Nephron progenitor cell (in vitro differentiated cells): ENCODE results near the gene EVA1B.

Source experiments
- DNase-seq: peaks from one replicate; pipeline ENCODE4 v3.0.0; 2021
- H3K27ac Mint-ChIP-seq: 2 replicates; pipeline ENCODE4 v1.8.0; 2021; ENCODE audit warnings: mild to moderate bottlenecking, moderate library complexity, mixed read lengths
- H3K27me3 Mint-ChIP-seq: 2 replicates; pipeline ENCODE4 v1.8.0; 2021; ENCODE audit warnings: mild to moderate bottlenecking, low read depth, mixed read lengths; ENCODE audit not compliant: poor library complexity
- H3K36me3 Mint-ChIP-seq: 2 replicates; pipeline ENCODE4 v1.8.0; 2021; ENCODE audit warnings: low read depth, mixed read lengths
- H3K4me1 Mint-ChIP-seq: 2 replicates; pipeline ENCODE4 v1.8.0; 2021; ENCODE audit warnings: mixed read lengths
- H3K4me3 Mint-ChIP-seq: 2 replicates; pipeline ENCODE4 v1.8.0; 2021; ENCODE audit warnings: mild to moderate bottlenecking, moderate library complexity, mixed read lengths
- H3K9me3 Mint-ChIP-seq: 2 replicates; pipeline ENCODE4 v1.8.0; 2021; ENCODE audit warnings: mild to moderate bottlenecking, moderate library complexity, mixed read lengths
- TF ChIP-seq, protein P1 (sequence below): fragments of 200-600 bp; sonication (generic); IDR thresholded peaks from 2 replicates; pipeline ENCODE4 v1.5.0; 2021; ENCODE audit warnings: antibody characterized with exemption

The EVA1B gene

DNA sequence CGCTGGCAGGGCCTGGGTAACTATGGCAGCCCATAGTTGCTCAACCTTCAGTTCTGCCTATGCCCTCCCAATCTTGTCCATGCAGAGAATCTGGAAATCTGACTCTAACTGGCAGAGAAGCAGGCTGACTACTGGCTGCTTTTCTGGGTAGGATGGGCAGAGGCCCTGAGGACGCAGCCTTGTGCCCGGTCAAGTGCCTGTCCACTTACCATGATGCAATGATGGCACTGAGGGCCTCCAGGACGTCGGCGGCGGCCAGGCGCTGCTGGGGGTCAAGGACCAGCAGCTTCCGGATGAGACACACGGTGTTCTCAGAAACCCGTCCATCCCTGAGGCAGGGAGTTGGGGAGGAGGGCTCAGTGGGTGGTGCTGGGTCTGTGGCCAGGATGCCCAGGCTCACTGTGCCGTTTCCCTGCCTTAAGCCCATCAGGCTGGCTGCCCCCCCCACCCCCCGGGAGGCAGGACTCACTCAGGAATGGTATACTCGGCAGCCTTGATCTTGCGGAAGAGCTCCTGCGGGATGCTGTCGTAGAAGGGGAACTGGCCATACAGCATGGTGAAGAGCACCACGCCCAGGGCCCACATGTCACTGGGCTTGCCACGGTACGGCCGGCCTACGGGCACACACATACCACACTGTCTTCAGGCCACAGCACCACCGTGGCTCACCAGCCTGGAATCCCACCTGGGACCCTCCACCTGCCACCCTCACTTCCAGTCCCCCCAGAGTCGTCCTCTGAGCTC, 20.4 kb upstream of the EVA1B start:
- Mint-ChIP-seq H3K27me3 (peaks cover 6% of the 10 kb centered on the region), H3K4me1 (peaks cover 11% of the 10 kb centered on the region), H3K36me3 (peaks cover 28% of the 10 kb centered on the region), H3K27ac (no peak overlapping the region), H3K9me3 (no peaks in the 10 kb centered on the region), H3K4me3 (no peak overlapping the region)
- TF ChIP-seq, protein P1, sequence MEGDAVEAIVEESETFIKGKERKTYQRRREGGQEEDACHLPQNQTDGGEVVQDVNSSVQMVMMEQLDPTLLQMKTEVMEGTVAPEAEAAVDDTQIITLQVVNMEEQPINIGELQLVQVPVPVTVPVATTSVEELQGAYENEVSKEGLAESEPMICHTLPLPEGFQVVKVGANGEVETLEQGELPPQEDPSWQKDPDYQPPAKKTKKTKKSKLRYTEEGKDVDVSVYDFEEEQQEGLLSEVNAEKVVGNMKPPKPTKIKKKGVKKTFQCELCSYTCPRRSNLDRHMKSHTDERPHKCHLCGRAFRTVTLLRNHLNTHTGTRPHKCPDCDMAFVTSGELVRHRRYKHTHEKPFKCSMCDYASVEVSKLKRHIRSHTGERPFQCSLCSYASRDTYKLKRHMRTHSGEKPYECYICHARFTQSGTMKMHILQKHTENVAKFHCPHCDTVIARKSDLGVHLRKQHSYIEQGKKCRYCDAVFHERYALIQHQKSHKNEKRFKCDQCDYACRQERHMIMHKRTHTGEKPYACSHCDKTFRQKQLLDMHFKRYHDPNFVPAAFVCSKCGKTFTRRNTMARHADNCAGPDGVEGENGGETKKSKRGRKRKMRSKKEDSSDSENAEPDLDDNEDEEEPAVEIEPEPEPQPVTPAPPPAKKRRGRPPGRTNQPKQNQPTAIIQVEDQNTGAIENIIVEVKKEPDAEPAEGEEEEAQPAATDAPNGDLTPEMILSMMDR = no peak
- no peak for DNase-seq

DNA sequence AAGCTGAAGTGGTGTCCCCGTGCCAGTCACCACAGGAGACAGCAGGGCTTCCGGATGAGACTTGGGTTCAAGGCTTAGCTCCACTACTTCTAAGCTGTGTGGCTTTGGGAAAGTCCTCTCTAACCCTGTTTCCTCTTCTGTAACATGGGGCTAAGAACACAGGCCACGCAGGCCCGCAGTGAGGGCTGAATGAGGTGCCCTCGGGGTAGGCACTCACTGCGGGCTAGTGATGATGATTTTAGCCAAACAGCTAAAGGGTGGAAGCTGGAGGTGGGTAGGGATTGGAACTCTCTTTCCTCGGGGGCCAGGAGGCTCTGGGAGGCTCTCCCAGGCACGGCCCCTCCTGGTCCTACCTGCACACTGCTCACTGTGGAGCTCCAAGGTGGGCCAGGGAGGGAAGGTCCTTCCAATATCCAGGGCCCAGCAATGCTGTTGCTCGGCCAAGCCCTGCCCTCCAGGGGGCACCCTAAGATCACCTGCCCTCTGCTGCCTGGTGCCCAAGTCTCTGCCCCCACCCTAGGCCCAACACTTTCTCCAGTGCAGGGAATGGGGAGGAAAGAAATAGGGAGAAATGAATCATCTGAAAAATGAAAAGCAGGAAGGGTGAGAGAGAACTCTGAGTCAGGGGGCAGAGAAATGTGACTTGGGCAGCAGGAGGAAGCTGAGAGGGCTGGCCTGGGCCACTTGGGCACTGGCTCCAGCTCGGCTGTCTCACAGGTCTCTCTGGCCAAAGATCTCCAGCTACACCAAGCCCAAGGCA, 19.2 kb upstream of the EVA1B start:
- DNase-seq = peak; percentile 30
- Mint-ChIP-seq H3K36me3 (peaks cover 20% of the 10 kb centered on the region), H3K9me3 (no peaks in the 10 kb centered on the region)

DNA sequence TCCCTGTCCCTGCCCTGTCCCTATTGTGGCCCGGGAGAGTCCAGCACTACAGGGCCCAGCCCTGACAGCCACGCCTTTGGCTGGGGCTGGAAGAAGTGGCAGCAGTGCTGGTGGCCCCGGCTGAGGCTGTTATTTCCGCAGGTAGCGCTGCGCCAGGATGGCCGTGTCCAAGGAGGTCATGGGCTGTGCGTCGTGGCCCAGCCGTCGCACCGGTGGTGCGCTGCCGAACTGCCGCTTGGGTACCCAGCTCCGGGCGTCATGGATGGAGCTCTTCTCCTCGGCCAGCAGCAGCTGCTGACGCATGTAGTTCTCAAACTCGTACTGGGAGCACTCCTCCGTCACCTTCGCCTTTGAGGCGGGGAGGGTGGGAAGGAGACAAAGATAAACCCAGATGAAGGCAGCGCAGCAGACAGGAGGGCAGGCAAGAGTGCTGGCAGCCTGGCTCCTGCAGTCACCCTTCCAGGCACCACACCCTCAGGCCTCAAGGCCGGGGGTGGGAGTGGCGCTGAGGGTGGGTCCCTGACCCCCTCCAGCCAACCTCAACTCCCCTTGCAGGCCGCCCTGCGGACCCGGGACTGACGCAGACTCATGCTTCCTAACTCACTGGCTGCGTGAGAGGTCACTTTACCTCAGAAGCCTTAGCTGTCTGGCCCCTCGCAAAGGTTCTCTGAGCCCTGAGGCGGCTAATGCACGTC, 18.3 kb upstream of the EVA1B start:
- H3K4me3 Mint-ChIP-seq = no peak overlapping the region
- H3K27ac Mint-ChIP-seq = no peak overlapping the region
- TF ChIP-seq, protein P1 = no peak
- H3K36me3 Mint-ChIP-seq = peaks cover 13% of the 10 kb centered on the region
- H3K4me1 Mint-ChIP-seq = peaks cover 7% of the 10 kb centered on the region
- no peaks in the 10 kb centered on the region for H3K9me3 Mint-ChIP-seq
- no peak for DNase-seq
- H3K27me3 Mint-ChIP-seq = peaks cover 10% of the 10 kb centered on the region

More for the DNA sequence above, 19.2 kb upstream of the EVA1B start:
- Mint-ChIP-seq H3K27ac (no peak overlapping the region), H3K27me3 (peaks cover 10% of the 10 kb centered on the region), H3K4me1 (peaks cover 11% of the 10 kb centered on the region), H3K4me3 (no peak overlapping the region)
- TF ChIP-seq, protein P1 = peak; percentile 34

DNA sequence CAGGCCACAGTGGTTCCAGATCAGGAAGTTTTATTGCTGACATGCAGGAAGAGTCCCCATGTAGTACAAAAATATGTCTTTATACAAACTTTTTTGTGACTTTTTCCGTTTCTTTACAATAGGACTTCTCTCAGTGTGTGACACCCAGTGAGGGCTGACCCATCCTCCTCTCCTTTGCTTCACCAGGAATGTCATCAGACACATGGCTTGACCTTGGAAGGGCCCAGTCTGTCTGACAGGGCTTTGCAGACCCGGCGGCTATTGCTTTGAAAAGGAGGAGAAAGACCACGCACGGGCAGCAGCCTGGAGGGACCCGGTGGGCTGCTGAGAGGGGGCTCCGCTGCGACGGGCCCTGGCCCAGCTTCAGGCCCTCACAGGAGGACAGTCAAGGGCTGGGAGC, 16.2 kb upstream of the EVA1B start:
- peaks cover 8% of the 10 kb centered on the region for H3K36me3 Mint-ChIP-seq
- no peak overlapping the region for H3K4me3 Mint-ChIP-seq
- peak overlapping the region; percentile 83 for H3K27ac Mint-ChIP-seq

DNA sequence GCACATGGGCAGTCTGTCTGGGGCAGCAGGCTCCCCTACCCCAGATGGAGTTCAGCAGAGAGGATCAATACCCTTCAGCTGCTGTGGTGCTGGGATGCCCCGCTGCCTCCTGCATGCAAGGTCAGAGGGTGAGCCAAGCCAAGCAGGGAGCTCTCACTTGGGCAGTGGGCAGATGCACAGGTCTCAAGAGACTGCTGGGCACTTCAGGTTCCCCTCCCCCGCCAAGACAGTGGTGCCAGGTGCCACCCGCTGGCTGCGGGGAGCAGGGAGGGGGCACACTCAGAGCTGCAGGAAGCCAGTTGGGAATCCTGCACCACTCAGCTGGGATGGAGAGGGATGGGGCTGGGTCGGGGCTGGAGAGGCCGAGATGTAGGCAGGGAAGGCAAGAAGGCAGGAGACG, 15.8 kb upstream of the EVA1B start:
- TF ChIP-seq, protein P1 = no peak
- Mint-ChIP-seq H3K36me3 (peaks cover 7% of the 10 kb centered on the region), H3K4me3 (no peak overlapping the region), H3K4me1 (peaks cover 7% of the 10 kb centered on the region), H3K9me3 (no peaks in the 10 kb centered on the region), H3K27me3 (peaks cover 7% of the 10 kb centered on the region), H3K27ac (no peak overlapping the region)
- no peak for DNase-seq

More for the DNA sequence above, 16.2 kb upstream of the EVA1B start:
- TF ChIP-seq, protein P1 = no peak
- Mint-ChIP-seq H3K9me3 (no peaks in the 10 kb centered on the region), H3K27me3 (peaks cover 7% of the 10 kb centered on the region), H3K4me1 (peaks cover 7% of the 10 kb centered on the region)
- no peak for DNase-seq
